Endothelial cell of umbilical vein (primary cell): ENCODE results near the gene EPHA10.

Experiments
- EZH2 ChIP-seq: IDR thresholded peaks from 2 replicates; pipeline ENCODE4 v1.6.1; 2012; ENCODE audit warnings: borderline replicate concordance, low read depth, mild to moderate bottlenecking, moderate library complexity, low read length, inconsistent platforms; ENCODE audit not compliant: severe bottlenecking
- FOS ChIP-seq: IDR thresholded peaks from 2 replicates; pipeline ENCODE4 v1.6.1; 2011; ENCODE audit warnings: mild to moderate bottlenecking, low read length, moderate library complexity, borderline replicate concordance; ENCODE audit not compliant: insufficient read depth
- GATA2 ChIP-seq: IDR thresholded peaks from 2 replicates; pipeline ENCODE4 v1.7.0; 2011; ENCODE audit warnings: low read depth, mild to moderate bottlenecking, moderate library complexity, mixed read lengths, low read length; ENCODE audit not compliant: insufficient read length, insufficient read depth
- JUN ChIP-seq: IDR thresholded peaks from 2 replicates; pipeline ENCODE4 v1.6.1; 2011; ENCODE audit warnings: borderline replicate concordance, low read depth; ENCODE audit not compliant: insufficient read length, insufficient read depth
- MYC ChIP-seq: IDR thresholded peaks from one replicate; pipeline ENCODE4 v1.6.1; 2011; ENCODE audit warnings: mild to moderate bottlenecking, low read depth, low read length
- POLR2A ChIP-seq: IDR thresholded peaks from 2 replicates; pipeline ENCODE4 v1.6.1; 2012; ENCODE audit warnings: low read depth, mild to moderate bottlenecking, control low read depth, low read length
- POLR2AphosphoS5 ChIP-seq: IDR thresholded peaks from 2 replicates; pipeline ENCODE4 v1.6.1; 2012; ENCODE audit warnings: low read depth, mild to moderate bottlenecking, control low read depth, low read length, moderate library complexity; ENCODE audit not compliant: insufficient read depth
- TF ChIP-seq, protein P1 (sequence below), 2 donors: IDR thresholded peaks; 1 replicate in 1 of 2; 2 replicates in 1 of 2; pipeline ENCODE4 v1.5.1; 2011; ENCODE audit warnings: low read length in 2 of 2, mild to moderate bottlenecking in 2 of 2, moderate library complexity in 2 of 2, control low read depth in 1 of 2, inconsistent platforms in 1 of 2, low read depth in 1 of 2; ENCODE audit not compliant: insufficient read depth in 1 of 2; ENCODE audit errors: extremely low read depth in 1 of 2
- TF ChIP-seq, protein P2 (sequence below): IDR thresholded peaks from 2 replicates; pipeline ENCODE4 v1.6.1; 2011; ENCODE audit not compliant: insufficient read depth, insufficient read length

DNA sequence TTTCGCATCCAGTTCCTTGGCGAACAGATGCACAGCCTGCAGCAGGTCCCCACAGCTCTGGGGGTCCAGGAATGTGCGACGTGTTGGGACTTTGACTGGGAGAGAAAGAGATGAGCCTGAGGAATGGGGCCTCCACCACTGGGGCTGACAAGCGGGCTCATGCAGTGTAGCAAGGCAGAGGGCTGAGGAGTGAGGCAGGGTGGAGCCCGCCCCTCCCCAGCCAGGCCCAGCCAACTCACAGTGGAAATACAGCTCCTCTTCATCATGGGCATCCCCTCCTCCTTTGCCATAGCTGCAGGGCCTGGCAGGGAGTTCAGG is 41.9 kb downstream of the EPHA10 start:
- TF ChIP-seq, protein P1, sequence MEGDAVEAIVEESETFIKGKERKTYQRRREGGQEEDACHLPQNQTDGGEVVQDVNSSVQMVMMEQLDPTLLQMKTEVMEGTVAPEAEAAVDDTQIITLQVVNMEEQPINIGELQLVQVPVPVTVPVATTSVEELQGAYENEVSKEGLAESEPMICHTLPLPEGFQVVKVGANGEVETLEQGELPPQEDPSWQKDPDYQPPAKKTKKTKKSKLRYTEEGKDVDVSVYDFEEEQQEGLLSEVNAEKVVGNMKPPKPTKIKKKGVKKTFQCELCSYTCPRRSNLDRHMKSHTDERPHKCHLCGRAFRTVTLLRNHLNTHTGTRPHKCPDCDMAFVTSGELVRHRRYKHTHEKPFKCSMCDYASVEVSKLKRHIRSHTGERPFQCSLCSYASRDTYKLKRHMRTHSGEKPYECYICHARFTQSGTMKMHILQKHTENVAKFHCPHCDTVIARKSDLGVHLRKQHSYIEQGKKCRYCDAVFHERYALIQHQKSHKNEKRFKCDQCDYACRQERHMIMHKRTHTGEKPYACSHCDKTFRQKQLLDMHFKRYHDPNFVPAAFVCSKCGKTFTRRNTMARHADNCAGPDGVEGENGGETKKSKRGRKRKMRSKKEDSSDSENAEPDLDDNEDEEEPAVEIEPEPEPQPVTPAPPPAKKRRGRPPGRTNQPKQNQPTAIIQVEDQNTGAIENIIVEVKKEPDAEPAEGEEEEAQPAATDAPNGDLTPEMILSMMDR (IDR thresholded peaks at IDR 0.05; ENCODE audit: extremely low read depth in 1 of 2, insufficient read depth in 1 of 2, low read depth in 1 of 2, low read length in 2 of 2) = no peak
- TF ChIP-seq FOS = no peak
- TF ChIP-seq POLR2AphosphoS5 = no peak
- no peak for TF ChIP-seq MYC
- no peak for TF ChIP-seq POLR2A
- no peak for TF ChIP-seq EZH2
- TF ChIP-seq, protein P2, sequence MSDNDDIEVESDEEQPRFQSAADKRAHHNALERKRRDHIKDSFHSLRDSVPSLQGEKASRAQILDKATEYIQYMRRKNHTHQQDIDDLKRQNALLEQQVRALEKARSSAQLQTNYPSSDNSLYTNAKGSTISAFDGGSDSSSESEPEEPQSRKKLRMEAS = no peak
- TF ChIP-seq GATA2 = no peak
- TF ChIP-seq JUN = no peak
